ENCODE results near the gene HSBP1L1.

GRCh38 chr18:79988451-79989194, 24.2 kb downstream of the HSBP1L1 start, which contains the start of gene TXNL4A:
- TF ChIP-seq, protein P1, sequence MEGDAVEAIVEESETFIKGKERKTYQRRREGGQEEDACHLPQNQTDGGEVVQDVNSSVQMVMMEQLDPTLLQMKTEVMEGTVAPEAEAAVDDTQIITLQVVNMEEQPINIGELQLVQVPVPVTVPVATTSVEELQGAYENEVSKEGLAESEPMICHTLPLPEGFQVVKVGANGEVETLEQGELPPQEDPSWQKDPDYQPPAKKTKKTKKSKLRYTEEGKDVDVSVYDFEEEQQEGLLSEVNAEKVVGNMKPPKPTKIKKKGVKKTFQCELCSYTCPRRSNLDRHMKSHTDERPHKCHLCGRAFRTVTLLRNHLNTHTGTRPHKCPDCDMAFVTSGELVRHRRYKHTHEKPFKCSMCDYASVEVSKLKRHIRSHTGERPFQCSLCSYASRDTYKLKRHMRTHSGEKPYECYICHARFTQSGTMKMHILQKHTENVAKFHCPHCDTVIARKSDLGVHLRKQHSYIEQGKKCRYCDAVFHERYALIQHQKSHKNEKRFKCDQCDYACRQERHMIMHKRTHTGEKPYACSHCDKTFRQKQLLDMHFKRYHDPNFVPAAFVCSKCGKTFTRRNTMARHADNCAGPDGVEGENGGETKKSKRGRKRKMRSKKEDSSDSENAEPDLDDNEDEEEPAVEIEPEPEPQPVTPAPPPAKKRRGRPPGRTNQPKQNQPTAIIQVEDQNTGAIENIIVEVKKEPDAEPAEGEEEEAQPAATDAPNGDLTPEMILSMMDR (conservative IDR thresholded peaks at IDR 0.05 in 1 of 2, IDR thresholded peaks at IDR 0.05 in 1 of 2; ENCODE audit: low read depth in 1 of 2, low read length in 2 of 2): no peak
- TF ChIP-seq EZH2 (IDR thresholded peaks at IDR 0.05; ENCODE audit: low read length, missing control alignments): no peak

All from fibroblast of lung (primary cell).